AG04450 (cell line): ENCODE measurements around the gene COL12A1. TPM values are rescaled to one million over a fixed set of nuclear protein-coding genes. Genes with fewer than 3 reads are reported as not detected.

Source experiments
- CTCF ChIA-PET: fragments of 300-600, 350-600 bp; formaldehyde crosslinking; extraction: SDS; loops from one replicate; lab custom pipeline; 2022; ENCODE audit warnings: antibody characterized with exemption, inconsistent platforms; lab: Charles Lee
- POLR2A ChIA-PET: fragments of 350-600 bp; formaldehyde crosslinking; extraction: SDS; loops from one replicate; lab custom pipeline; 2021; ENCODE audit warnings: antibody characterized with exemption, inconsistent platforms; lab: Yijun Ruan, JAX
- DNase-seq: peaks from one replicate; pipeline ENCODE4 v3.0.0-alpha.2; 2011; ENCODE audit warnings: low read depth, low spot score
- H3K27ac ChIP-seq: one replicate; pipeline ENCODE4 v1.5.1; 2012; ENCODE audit warnings: low read depth, low read length, control low read depth
- H3K27me3 ChIP-seq: one replicate; pipeline ENCODE4 v1.6.0; 2012; ENCODE audit warnings: low read length; ENCODE audit not compliant: control insufficient read depth, insufficient read depth
- H3K4me3 ChIP-seq: 2 replicates; pipeline ENCODE4 v1.5.1; 2011; ENCODE audit warnings: mild to moderate bottlenecking, low read depth, low read length, control low read depth
- H3K9me3 ChIP-seq: 2 replicates; pipeline ENCODE4 v1.5.1; 2012; ENCODE audit warnings: low read length; ENCODE audit not compliant: control insufficient read depth, insufficient read depth
- polyA plus RNA-seq: library from polyadenylated mRNA; depleted of rRNA; stranded (reverse); fragments of >200 nt; gene quantifications from 2 replicates; pipeline ENCODE4 v1.2.3, GENCODE V29; 2011
- TF ChIP-seq, protein P1 (sequence below): IDR thresholded peaks from 2 replicates; pipeline ENCODE4 v1.5.1; 2011; ENCODE audit warnings: low read depth, low read length, control low read depth, inconsistent platforms

The COL12A1 gene
- polyA plus RNA-seq, 1 experiment, result 1,109 TPM

DNA sequence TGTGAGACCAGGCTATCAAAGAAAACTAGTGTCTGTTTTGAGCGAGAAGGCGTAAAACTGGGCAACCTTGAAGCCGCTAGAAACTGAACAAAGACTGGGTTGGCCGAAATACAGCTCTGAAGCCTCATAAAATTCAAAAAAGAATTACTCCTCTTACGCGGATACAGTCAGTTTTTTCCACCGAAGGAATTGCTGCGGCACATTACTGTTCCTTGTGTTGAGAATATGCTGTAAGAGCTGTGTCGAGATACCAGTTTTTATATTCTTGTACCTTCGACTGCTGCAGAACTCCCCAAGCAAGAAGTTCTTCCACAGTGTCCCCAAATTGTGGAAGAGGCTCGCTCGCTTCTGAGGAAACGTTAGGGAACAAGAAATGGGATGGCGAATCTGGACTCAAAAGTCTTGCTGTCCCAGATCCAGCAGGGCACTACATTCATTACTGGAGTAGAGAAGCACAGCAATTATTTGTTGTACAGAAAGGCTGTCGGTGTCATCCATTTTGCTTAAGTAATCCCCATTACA, 38.3 kb upstream of the COL12A1 start:
- Histone ChIP-seq H3K27me3 (no peaks in the 10 kb centered on the region), H3K4me3 (peak overlapping the region; percentile 95), H3K27ac (peak overlapping the region; percentile 91), H3K9me3 (no peaks in the 10 kb centered on the region)
- TF ChIP-seq, protein P1, sequence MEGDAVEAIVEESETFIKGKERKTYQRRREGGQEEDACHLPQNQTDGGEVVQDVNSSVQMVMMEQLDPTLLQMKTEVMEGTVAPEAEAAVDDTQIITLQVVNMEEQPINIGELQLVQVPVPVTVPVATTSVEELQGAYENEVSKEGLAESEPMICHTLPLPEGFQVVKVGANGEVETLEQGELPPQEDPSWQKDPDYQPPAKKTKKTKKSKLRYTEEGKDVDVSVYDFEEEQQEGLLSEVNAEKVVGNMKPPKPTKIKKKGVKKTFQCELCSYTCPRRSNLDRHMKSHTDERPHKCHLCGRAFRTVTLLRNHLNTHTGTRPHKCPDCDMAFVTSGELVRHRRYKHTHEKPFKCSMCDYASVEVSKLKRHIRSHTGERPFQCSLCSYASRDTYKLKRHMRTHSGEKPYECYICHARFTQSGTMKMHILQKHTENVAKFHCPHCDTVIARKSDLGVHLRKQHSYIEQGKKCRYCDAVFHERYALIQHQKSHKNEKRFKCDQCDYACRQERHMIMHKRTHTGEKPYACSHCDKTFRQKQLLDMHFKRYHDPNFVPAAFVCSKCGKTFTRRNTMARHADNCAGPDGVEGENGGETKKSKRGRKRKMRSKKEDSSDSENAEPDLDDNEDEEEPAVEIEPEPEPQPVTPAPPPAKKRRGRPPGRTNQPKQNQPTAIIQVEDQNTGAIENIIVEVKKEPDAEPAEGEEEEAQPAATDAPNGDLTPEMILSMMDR, result no peak
- no peak for DNase-seq
- ChIA-PET POLR2A (interaction anchor here (1.2 to 1.3 kb wide), 5 partner anchors 35 to 1724 kb away, joined by 3 to 5 read pairs (median 4); partner anchors contain the start of gene COL12A1), CTCF (interaction anchor here (1.1 to 2.0 kb wide), 7 partner anchors 8 to 302 kb away, joined by 4 to 12 read pairs (median 6); no protein-coding TSS in a partner anchor)

DNA sequence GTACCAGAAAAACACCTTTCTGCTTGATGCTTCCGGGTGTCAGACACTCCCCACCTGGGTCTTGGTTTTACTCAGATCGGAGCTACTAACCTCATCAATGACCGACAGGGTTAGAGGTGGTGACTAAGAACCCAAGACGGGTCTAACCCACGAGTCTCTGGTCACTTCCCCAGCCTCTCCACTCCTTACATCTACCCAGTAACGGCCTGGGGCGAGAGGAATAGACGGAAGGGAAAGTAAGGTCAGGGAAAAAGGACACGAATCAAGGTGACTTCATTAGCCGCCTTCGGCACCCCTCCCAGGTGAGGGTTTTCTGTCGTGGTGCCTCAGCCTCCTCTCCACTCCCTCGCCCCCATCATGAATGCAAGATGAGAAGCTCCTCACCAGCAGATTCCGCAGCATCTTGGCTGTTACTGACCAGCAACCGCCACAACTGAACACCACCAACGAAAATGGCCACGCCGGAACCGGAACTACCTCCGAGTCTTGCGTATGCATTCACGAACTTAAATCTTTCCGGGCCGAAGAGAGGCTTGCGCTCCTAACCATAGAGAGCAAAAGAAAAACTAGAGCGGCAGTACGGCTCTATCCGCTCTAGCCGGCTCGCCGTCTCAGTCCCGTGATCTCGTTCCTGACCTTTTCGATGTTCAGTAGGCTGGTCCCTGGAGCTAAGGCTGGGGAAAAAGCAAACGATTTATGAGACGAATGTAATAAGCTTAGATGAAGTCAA, 37.6 kb upstream of the COL12A1 start, which contains the start of gene COX7A2:
TSS of gene COX7A2 (minus strand) at position 469 of the 730 bp plus-strand sequence. CDS start at position 402, 67 bp downstream.
- peak within 1 kb of the TSS; percentile 91 for H3K27ac ChIP-seq
- no peaks in the 10 kb centered on the region for H3K27me3 ChIP-seq
- CTCF ChIA-PET, result interaction anchor here (1.1 to 2.0 kb wide), 6 partner anchors 9 to 303 kb away, joined by 4 to 12 read pairs (median 6); no protein-coding TSS in a partner anchor
- DNase-seq, result peak; percentile 96
- peak within 1 kb of the TSS; percentile 95 for H3K4me3 ChIP-seq
- H3K9me3 ChIP-seq, result no peaks in the 10 kb centered on the region
- POLR2A ChIA-PET, result interaction anchor here (0.7 to 1.3 kb wide), 6 partner anchors 35 to 1723 kb away, joined by 3 to 5 read pairs (median 4); partner anchors contain the start of gene COL12A1
- TF ChIP-seq, protein P1, result no peak

DNA sequence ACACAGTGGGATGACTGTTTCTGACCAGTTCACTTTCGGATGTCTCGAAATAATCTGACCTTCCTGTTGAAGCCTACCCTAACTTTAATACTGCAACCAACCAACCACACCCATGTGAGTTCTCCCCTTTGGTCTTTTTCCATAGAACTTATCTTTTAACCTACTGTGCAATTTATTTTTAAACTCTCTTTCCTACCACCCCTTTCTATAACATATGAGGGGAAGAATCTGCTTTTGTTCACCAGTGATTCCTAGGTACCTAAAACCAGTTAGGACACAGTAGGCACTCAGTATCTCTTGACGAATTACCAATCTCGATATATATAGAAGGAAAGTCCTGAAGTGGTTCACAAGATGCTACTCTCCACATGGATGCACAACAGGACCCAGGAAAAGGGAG, 30.8 kb upstream of the COL12A1 start:
- DNase-seq, result no peak
- TF ChIP-seq, protein P1, result no peak
- ChIA-PET POLR2A (interaction anchor here (0.6 kb wide), 1 partner anchor 10 kb away, joined by 10 read pairs; no protein-coding TSS in a partner anchor), CTCF (interaction anchor here (1.2 kb wide), 1 partner anchor 310 kb away, joined by 4 read pairs; no protein-coding TSS in a partner anchor)
- Histone ChIP-seq H3K4me3 (no peak overlapping the region), H3K9me3 (no peaks in the 10 kb centered on the region), H3K27me3 (no peaks in the 10 kb centered on the region), H3K27ac (no peak overlapping the region)

DNA sequence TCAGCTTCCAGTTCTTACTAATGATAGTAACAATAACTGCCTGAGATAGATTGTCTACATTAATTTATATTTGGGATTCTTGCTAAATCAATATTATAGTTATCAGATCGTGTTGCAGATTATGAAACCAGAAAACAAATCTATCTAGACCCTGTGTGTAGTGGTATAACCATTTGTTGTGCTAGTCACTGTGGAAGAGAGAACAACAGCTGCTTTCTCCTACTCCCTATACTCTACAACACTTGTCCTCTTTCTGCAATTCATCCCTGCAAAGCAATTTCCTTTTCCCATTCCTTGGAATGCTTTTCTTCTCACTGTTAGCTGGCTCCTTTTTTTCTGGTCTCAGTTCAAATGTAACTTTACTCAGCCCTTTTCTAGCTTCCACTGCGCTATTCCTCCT, 29.4 kb upstream of the COL12A1 start:
- TF ChIP-seq, protein P1, result no peak
- H3K9me3 ChIP-seq, result no peaks in the 10 kb centered on the region
- H3K27ac ChIP-seq, result no peak overlapping the region
- no peak overlapping the region for H3K4me3 ChIP-seq
- no peak for DNase-seq
- ChIA-PET POLR2A (no interaction called here), CTCF (no interaction called here)
- H3K27me3 ChIP-seq, result no peaks in the 10 kb centered on the region
